ENCODE results near the gene CFAP54.

GRCh38 chr12:96866801-96867590, 377.6 kb downstream of the CFAP54 start:
- no peak for TF ChIP-seq GATA2 (IDR thresholded peaks at IDR 0.05; ENCODE audit: low read depth, low read length)
- no peak for TF ChIP-seq GATA3 (IDR thresholded peaks at IDR 0.05; ENCODE audit: low read depth, low read length)

All from SH-SY5Y (cell line).